Keratinocyte (primary cell): Measurements from ENCODE around the gene AIMP1. TPM values are rescaled to one million over a fixed set of nuclear protein-coding genes. Genes with fewer than 3 reads are reported as not detected.
A peak's percentile ranks its signal among the peaks of the same experiment; 100 is the strongest.

Experiments used
- DNase-seq: peaks from one replicate; pipeline ENCODE4 v3.0.0-alpha.2; 2011; ENCODE audit warnings: low read depth, missing footprints, low spot score
- FAIRE-seq: peaks from 2 replicates; lab custom pipeline; 2011; peaks lifted over from hg19 to GRCh38; lab: Jason Lieb, UNC
- H2AFZ ChIP-seq: 2 replicates; pipeline ENCODE4 v1.6.0; 2012; ENCODE audit warnings: low read length, control low read depth, inconsistent platforms; ENCODE audit not compliant: control insufficient read depth
- H3K27ac ChIP-seq: 2 replicates; pipeline ENCODE4 v1.5.1; 2011; ENCODE audit warnings: low read length; ENCODE audit not compliant: control insufficient read depth, insufficient read depth
- H3K27me3 ChIP-seq: 3 replicates; pipeline ENCODE4 v1.6.0; 2011; ENCODE audit warnings: low read length; ENCODE audit not compliant: control insufficient read depth, insufficient read depth; ENCODE audit errors: extremely low read depth
- H3K36me3 ChIP-seq, 2 experiments: 2 replicates in 1 of 2; 3 replicates in 1 of 2; pipeline ENCODE4 v1.5.1; 2011; ENCODE audit warnings: low read length in 2 of 2, mild to moderate bottlenecking in 1 of 2; ENCODE audit not compliant: control insufficient read depth in 2 of 2, insufficient read depth in 2 of 2; ENCODE audit errors: extremely low read depth in 1 of 2
- H3K4me1 ChIP-seq: 3 replicates; pipeline ENCODE4 v1.5.1; 2011; ENCODE audit warnings: low read length; ENCODE audit not compliant: control insufficient read depth, insufficient read depth; ENCODE audit errors: extremely low read depth
- H3K4me2 ChIP-seq: 3 replicates; pipeline ENCODE4 v1.6.0; 2011; ENCODE audit warnings: low read depth, low read length; ENCODE audit not compliant: control insufficient read depth, insufficient read depth; ENCODE audit errors: extremely low read depth
- H3K4me3 ChIP-seq, 3 experiments: fragments of 200-600 bp in 1 of 3; sonication (generic) in 1 of 3; 2 replicates in 2 of 3; 3 replicates in 1 of 3; pipeline ENCODE4 v1.5.1; 2011 to 2016; ENCODE audit warnings: low read length in 3 of 3, mild to moderate bottlenecking in 3 of 3, control low read depth in 2 of 3, inconsistent platforms in 1 of 3, low read depth in 1 of 3, mixed read lengths in 1 of 3, mixed run types in 1 of 3, moderate library complexity in 1 of 3; ENCODE audit not compliant: control insufficient read depth in 2 of 3, insufficient read depth in 2 of 3; ENCODE audit errors: extremely low read depth in 1 of 3
- H3K79me2 ChIP-seq: 2 replicates; pipeline ENCODE4 v1.6.0; 2012; ENCODE audit warnings: low read length; ENCODE audit not compliant: control insufficient read depth, insufficient read depth
- H3K9ac ChIP-seq: 3 replicates; pipeline ENCODE4 v1.6.0; 2011; ENCODE audit warnings: low read length; ENCODE audit not compliant: control insufficient read depth, insufficient read depth; ENCODE audit errors: extremely low read depth
- H3K9me1 ChIP-seq: 3 replicates; pipeline ENCODE4 v1.6.0; 2011; ENCODE audit warnings: low read length; ENCODE audit not compliant: control insufficient read depth, insufficient read depth; ENCODE audit errors: extremely low read depth
- H3K9me3 ChIP-seq: 2 replicates; pipeline ENCODE4 v1.5.1; 2012; ENCODE audit warnings: low read depth, low read length; ENCODE audit not compliant: control insufficient read depth
- H4K20me1 ChIP-seq: 3 replicates; pipeline ENCODE4 v1.6.0; 2011; ENCODE audit warnings: low read length; ENCODE audit not compliant: control insufficient read depth, insufficient read depth; ENCODE audit errors: extremely low read depth
- EZH2 ChIP-seq: IDR thresholded peaks from one replicate; pipeline ENCODE4 v1.6.1; 2012; ENCODE audit warnings: inconsistent platforms, mild to moderate bottlenecking, low read length, moderate library complexity
- dilution Hi-C: fragments of 300-500 bp; cut with MboI; formaldehyde crosslinking; loops from one replicate; pipeline ENCODE4 v1.7.0; 2020; ENCODE audit warnings: low sequenced_read_pairs; ENCODE audit not compliant: extremely low pct_ligation_motif_present
- polyA plus RNA-seq, 5 experiments: library from polyadenylated mRNA; depleted of rRNA in 3 of 5; stranded (reverse) in 3 of 5; stranded (forward) in 1 of 5; unstranded in 1 of 5; fragments of >200 nt; gene quantifications; 1 replicate in 1 of 5; 2 replicates in 3 of 5; 3 replicates in 1 of 5; pipeline versions ENCODE4 v1.2.1 to v1.2.3, GENCODE V29; 2011 to 2012; ENCODE audit warnings: missing spikeins in 2 of 5, low read depth in 1 of 5, low replicate concordance in 1 of 5
- TF ChIP-seq, protein P1 (sequence below), 3 experiments: IDR thresholded peaks in 1 of 3; conservative IDR thresholded peaks in 1 of 3; optimal IDR thresholded peaks in 1 of 3; 2 replicates in 2 of 3; 3 replicates in 1 of 3; pipeline versions ENCODE3 to v1.5.1; 2011; ENCODE audit warnings: low read length in 3 of 3, mild to moderate bottlenecking in 3 of 3, moderate library complexity in 2 of 3, control low read depth in 1 of 3, inconsistent platforms in 1 of 3; ENCODE audit not compliant: insufficient read depth in 2 of 3; ENCODE audit errors: extremely low read depth in 1 of 3

The AIMP1 gene
- polyA plus RNA-seq, 1 donor (not counting 4 experiments of a cell fraction or from before 2014, with no cell fraction given): 52.9 TPM

DNA sequence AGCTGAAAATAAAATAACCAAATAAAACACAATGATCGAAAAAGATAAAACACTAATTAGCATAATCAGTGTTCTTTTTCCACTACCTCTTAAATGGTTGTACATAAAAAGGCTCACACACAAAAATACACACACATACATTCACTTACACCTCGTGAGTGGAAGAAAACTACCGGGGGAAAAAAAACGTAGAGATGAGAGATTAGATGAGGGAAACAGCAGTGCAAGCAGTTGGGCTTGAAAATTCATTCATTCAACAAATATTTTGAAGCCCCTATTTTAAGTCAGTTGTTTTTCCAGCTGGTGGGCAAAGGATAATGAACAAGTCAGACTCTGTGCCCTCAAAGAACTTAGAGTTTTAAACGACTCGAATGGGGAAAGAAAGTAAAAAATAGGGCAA, 1.4 kb upstream of the AIMP1 start:
- DNase-seq (no peak), FAIRE-seq (no peak)
- TF ChIP-seq EZH2: no peak
- TF ChIP-seq, protein P1, sequence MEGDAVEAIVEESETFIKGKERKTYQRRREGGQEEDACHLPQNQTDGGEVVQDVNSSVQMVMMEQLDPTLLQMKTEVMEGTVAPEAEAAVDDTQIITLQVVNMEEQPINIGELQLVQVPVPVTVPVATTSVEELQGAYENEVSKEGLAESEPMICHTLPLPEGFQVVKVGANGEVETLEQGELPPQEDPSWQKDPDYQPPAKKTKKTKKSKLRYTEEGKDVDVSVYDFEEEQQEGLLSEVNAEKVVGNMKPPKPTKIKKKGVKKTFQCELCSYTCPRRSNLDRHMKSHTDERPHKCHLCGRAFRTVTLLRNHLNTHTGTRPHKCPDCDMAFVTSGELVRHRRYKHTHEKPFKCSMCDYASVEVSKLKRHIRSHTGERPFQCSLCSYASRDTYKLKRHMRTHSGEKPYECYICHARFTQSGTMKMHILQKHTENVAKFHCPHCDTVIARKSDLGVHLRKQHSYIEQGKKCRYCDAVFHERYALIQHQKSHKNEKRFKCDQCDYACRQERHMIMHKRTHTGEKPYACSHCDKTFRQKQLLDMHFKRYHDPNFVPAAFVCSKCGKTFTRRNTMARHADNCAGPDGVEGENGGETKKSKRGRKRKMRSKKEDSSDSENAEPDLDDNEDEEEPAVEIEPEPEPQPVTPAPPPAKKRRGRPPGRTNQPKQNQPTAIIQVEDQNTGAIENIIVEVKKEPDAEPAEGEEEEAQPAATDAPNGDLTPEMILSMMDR (optimal IDR thresholded peaks at IDR 0.05 in 1 of 3, IDR thresholded peaks at IDR 0.05 in 1 of 3, conservative IDR thresholded peaks at IDR 0.05 in 1 of 3; ENCODE audit: extremely low read depth in 1 of 3, insufficient read depth in 2 of 3, low read length in 3 of 3): no peak
- Histone ChIP-seq H3K9me3 (no peaks in the 10 kb centered on the region), H3K27ac (peak overlapping the region; percentile 93), H2AFZ (peak overlapping the region; percentile 58), H3K9ac (peak overlapping the region; percentile 96), H3K4me2 (peak overlapping the region; percentile 97), H3K79me2 (peaks cover 58% of the 10 kb centered on the region), H4K20me1 (no peaks in the 10 kb centered on the region), H3K9me1 (no peaks in the 10 kb centered on the region), H3K36me3 (no peaks in the 10 kb centered on the region), H3K4me3 (peak overlapping the region; percentile 75 to 95 (median 80)), H3K4me1 (peaks cover 15% of the 10 kb centered on the region), H3K27me3 (no peaks in the 10 kb centered on the region)
- dilution Hi-C loops: no loop called here

DNA sequence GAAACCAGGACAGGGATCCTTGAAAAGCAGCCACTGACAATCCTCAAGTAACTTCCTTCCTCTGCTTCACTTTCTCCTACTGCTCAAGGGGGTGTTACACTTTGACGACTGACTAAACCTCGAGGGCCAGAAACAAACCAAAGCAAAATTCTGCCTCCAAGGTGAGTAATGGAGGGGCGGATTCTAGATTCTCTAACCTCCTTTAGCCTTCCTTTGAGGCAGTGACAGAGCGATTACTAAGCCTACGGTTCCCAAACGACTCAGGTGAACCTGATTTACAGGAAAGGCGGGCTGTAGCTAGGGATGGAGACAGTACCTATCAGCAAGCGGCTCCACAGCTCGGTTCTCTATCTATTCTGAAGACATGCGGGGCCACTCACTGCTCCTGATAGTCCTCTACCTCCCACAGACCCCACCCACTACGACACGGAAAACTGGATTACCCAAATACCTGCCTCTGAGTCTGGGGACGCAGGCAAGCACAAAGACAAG, 828 bp upstream of the AIMP1 start:
- no peak for TF ChIP-seq EZH2
- TF ChIP-seq, protein P1 (optimal IDR thresholded peaks at IDR 0.05 in 1 of 3, IDR thresholded peaks at IDR 0.05 in 1 of 3, conservative IDR thresholded peaks at IDR 0.05 in 1 of 3; ENCODE audit: extremely low read depth in 1 of 3, insufficient read depth in 2 of 3, low read length in 3 of 3): no peak
- dilution Hi-C loops: no loop called here

More for the DNA sequence above, 828 bp upstream of the AIMP1 start:
- H3K4me1 ChIP-seq: peaks cover 15% of the 10 kb centered on the region
- no peaks in the 10 kb centered on the region for H3K9me3 ChIP-seq
- H4K20me1 ChIP-seq: no peaks in the 10 kb centered on the region
- H3K79me2 ChIP-seq: peaks cover 62% of the 10 kb centered on the region
- no peaks in the 10 kb centered on the region for H3K36me3 ChIP-seq
- DNase-seq (peak; percentile 45), FAIRE-seq (peak; percentile 93)
- peak overlapping the region; percentile 96 for H3K9ac ChIP-seq
- no peaks in the 10 kb centered on the region for H3K27me3 ChIP-seq
- peak overlapping the region; percentile 75 to 95 (median 80) for H3K4me3 ChIP-seq
- peak overlapping the region; percentile 97 for H3K4me2 ChIP-seq
- H3K27ac ChIP-seq: peak overlapping the region; percentile 93
- H2AFZ ChIP-seq: peak overlapping the region; percentile 77
- no peaks in the 10 kb centered on the region for H3K9me1 ChIP-seq
